ENCODE measurements around the gene CPHXL2. TPM values are rescaled to one million over a fixed set of nuclear protein-coding genes. Genes with fewer than 3 reads are reported as not detected.

Gene CPHXL2
- total RNA-seq, 1 experiment from 2014 or later: not detected

DNA sequence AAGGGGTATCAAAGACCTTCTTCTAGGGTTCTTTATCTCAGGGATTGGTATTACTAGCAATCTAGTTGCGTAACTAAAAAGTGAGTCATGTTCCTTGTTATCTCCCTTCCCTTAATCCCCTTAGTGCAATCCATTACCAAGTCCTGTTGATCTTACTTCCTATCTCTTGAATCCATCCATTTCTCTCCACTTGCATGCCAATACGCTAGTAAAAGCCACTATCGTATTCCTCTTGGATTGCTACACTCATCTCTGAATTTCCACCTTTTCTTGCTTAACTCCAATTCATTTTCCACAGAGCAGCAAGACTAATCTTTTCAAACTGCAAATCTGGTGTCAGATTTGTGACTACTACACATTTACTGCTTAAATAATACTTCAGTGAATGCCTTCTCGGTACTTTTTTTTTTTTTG, 51.9 kb downstream of the CPHXL2 start:
- H3K27me3 ChIP-seq (ENCODE audit: control insufficient read depth, insufficient read depth, low read length): no peaks in the 10 kb centered on the region
- DNase-seq: no peak
- H3K36me3 ChIP-seq (replicated peaks; ENCODE audit: control insufficient read depth, insufficient read depth, low read length): peaks cover 39% of the 10 kb centered on the region

DNA sequence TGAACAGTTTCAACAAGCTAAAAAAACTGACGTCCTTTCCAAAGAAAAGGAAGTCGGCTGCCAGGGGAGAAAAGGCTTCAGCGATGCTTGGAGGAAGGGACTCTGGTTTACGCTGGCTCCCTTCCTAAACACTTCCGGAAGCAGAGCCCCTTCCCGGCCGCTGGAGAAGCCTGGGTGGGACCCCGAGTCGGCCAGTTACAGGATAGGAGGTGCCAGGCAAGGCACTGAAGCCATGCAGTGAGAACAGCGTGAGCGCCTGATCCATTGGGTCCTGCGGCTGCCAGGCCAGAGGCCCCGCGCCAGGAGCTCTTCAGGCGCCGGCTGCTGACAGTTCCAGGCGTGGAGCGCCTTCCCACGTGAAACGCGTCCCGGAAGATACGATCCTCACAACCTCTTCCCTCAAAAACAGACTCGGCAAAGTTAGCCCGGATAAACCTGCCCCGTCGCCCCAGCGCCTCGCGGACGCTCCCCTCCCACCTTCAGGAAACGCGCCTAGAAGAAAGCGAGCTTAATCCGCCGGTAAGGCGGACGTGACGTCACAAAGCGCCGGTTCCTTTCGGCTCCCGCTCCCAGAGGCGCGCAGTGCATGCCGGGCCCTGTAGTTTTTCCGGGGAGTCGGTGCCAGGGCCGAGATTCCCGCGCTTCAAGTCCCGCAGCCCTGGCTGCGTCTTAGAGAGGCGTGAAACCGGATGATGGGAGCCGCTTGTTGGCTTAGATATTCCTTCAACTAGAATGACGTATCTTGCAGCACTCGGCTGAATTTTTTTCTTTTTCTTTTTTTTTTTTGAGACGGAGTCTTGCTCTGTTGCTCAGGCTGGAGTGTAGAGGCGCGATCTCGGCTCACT, 53.8 kb downstream of the CPHXL2 start, which contains the start of gene ADAT1:
Gene ADAT1 (minus strand): TSS at position 521 of the 845 bp plus-strand sequence. CDS start 2,482 bp downstream, outside the sequence.
- Histone ChIP-seq H3K36me3 (replicated peaks; ENCODE audit: control insufficient read depth, insufficient read depth, low read length) (peaks cover 27% of the 10 kb centered on the region), H3K4me3 (ENCODE audit: insufficient read depth, low read depth, low read length) (peak within 1 kb of the TSS; percentile 89), H3K27me3 (ENCODE audit: control insufficient read depth, insufficient read depth, low read length) (no peaks in the 10 kb centered on the region)
- peak; percentile 94 for DNase-seq

More for the DNA sequence above, 51.9 kb downstream of the CPHXL2 start:
- H3K4me3 ChIP-seq (ENCODE audit: insufficient read depth, low read depth, low read length): no peak overlapping the region

DNA sequence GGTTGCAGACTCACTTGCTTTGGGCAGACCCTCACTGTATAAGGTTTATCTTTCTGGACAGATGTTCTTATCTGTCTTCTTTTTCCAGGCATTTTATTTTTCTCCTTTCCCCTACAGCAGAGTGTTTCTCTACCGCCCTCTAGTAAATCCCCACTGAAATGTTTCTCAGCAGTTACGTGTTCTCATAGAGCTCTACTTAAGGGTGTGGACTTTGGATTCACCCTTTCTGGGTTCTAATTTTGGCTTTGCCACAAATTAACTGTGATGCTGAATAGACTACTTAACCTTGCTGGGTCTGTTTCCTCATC, 55.7 kb downstream of the CPHXL2 start:
- no peaks in the 10 kb centered on the region for H3K27me3 ChIP-seq (ENCODE audit: control insufficient read depth, insufficient read depth, low read length)
- H3K36me3 ChIP-seq (replicated peaks; ENCODE audit: control insufficient read depth, insufficient read depth, low read length): peaks cover 21% of the 10 kb centered on the region
- no peak overlapping the region for H3K4me3 ChIP-seq (ENCODE audit: insufficient read depth, low read depth, low read length)
- DNase-seq: peak; percentile 46

DNA sequence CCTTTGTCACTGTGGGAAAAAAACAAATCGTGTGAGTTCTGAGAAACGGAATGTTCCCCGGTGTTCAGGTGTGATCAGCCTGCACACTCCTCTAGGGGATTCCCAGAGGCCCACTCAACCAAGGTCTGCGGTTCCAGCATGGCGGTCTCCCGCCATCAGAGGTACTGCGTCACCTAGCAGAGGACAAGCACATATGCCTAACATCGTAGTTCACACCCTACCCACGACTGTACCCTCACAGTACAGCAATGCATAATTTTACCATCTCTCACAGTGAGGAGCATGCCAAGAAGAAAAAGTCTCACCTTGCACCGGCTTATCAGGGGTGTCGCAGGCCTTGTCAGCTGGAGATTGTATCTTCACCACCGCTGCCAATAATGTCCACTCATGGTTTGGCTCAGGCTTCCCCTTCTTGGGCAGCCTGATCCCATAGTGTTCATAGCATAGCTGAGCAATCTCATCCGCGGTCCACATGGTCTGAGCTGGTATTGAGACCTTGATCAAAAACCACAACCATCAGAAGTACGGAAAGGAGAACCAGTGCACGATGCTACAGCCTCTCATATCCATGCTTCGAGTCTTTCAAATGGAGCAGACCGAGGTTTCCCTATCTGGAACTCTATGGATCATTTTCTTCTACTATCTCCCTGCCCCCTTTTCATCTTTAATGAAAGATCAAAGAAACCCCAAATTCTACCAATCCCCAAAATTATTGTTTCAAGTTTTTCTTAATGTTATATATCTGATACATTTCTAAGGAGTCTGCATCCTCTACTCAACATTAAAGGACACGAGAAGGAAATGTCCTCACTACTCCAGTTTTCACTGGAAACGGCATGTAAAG, 56.3 kb downstream of the CPHXL2 start:
- H3K36me3 ChIP-seq (replicated peaks; ENCODE audit: control insufficient read depth, insufficient read depth, low read length): peaks cover 20% of the 10 kb centered on the region
- no peaks in the 10 kb centered on the region for H3K27me3 ChIP-seq (ENCODE audit: control insufficient read depth, insufficient read depth, low read length)
- no peak for DNase-seq
- no peak overlapping the region for H3K4me3 ChIP-seq (ENCODE audit: insufficient read depth, low read depth, low read length)

DNA sequence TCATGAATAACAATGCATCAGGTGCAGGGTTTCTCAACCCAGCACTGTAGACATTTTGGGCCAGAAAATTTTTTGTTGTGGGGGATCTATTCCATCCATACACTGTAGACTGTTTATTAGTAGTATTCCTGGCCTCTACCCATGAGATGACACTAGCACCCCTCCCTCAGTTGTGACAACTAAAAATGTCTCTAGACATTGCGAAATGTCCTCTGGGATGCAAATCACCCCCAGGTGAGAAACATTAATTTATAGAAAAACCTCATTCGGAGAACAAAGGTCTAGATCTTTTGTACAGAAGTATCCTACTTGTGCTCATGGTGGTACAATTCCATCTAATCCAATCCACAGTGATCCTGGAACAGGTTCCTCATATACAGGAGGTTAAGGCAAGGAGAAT, 58.0 kb downstream of the CPHXL2 start:
- H3K4me3 ChIP-seq (ENCODE audit: insufficient read depth, low read depth, low read length): no peak overlapping the region
- DNase-seq: no peak
- H3K36me3 ChIP-seq (replicated peaks; ENCODE audit: control insufficient read depth, insufficient read depth, low read length): peaks cover 28% of the 10 kb centered on the region
- H3K27me3 ChIP-seq (ENCODE audit: control insufficient read depth, insufficient read depth, low read length): no peaks in the 10 kb centered on the region

DNA sequence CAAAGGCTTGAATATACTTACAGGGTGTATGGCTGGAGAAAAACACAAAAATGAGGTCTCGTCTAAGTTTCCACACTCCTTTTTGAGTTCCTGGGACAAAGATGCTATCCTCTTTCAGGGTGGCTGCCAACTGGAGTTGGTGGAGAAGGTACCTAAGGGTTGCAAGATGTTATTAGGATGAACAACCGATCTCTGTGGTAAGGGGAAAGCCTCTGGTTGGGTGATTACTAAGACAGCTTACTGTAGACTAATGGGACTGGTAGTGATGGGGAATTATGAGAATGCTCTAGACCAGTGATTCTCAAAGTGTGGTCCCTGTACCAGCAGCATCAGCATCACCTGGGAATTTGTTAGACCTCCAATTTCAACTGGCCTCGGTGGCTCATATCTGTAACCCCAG, 59.7 kb downstream of the CPHXL2 start:
- Histone ChIP-seq H3K36me3 (replicated peaks; ENCODE audit: control insufficient read depth, insufficient read depth, low read length) (peaks cover 34% of the 10 kb centered on the region), H3K27me3 (ENCODE audit: control insufficient read depth, insufficient read depth, low read length) (no peaks in the 10 kb centered on the region), H3K4me3 (ENCODE audit: insufficient read depth, low read depth, low read length) (no peak overlapping the region)
- DNase-seq: no peak

DNA sequence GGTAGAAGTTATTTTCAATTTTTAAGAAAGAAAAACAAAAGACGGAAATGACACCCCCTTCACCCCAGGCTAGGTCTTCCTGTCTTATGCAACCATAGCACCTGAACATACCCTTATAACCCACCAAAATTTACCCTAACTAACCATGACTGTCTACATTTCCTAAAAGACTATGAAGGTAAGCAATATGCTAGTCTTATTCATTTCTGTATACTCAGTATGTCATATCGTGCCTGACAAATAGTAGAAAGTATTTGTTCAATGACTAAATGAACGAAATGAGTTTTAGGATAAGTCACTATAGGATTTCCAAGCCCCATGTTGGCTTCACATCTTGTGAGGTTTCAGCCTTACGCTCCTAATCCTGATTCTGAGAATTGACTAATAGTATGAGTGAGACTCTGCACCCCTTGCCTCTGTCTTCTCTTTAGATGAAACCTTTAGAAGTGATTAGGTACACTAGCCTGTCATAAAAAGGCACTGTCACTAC, 60.2 kb downstream of the CPHXL2 start:
- H3K4me3 ChIP-seq (ENCODE audit: insufficient read depth, low read depth, low read length): no peak overlapping the region
- peaks cover 37% of the 10 kb centered on the region for H3K36me3 ChIP-seq (replicated peaks; ENCODE audit: control insufficient read depth, insufficient read depth, low read length)
- no peaks in the 10 kb centered on the region for H3K27me3 ChIP-seq (ENCODE audit: control insufficient read depth, insufficient read depth, low read length)
- DNase-seq: no peak

DNA sequence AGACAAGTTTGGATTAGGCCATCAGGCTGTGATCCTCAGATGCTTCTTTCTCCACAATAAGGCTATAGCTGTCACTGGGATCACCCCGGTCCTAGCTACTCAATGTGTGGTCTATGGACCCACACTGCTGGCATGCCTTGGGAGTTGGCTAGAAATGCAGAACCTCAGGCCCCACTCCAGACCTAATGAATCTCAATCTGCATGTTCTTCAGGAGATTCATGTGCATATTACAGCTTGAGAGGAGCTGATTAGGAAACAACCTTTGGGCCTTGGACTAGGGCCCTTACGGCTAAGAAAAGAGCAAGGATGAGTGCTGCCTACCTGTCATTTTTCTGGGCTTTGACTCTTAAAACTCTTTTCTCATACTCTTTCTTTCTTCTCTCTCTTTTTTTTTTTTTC, 61.2 kb downstream of the CPHXL2 start:
- Histone ChIP-seq H3K36me3 (replicated peaks; ENCODE audit: control insufficient read depth, insufficient read depth, low read length) (peaks cover 42% of the 10 kb centered on the region), H3K4me3 (ENCODE audit: insufficient read depth, low read depth, low read length) (no peak overlapping the region), H3K27me3 (ENCODE audit: control insufficient read depth, insufficient read depth, low read length) (no peaks in the 10 kb centered on the region)
- no peak for DNase-seq

DNA sequence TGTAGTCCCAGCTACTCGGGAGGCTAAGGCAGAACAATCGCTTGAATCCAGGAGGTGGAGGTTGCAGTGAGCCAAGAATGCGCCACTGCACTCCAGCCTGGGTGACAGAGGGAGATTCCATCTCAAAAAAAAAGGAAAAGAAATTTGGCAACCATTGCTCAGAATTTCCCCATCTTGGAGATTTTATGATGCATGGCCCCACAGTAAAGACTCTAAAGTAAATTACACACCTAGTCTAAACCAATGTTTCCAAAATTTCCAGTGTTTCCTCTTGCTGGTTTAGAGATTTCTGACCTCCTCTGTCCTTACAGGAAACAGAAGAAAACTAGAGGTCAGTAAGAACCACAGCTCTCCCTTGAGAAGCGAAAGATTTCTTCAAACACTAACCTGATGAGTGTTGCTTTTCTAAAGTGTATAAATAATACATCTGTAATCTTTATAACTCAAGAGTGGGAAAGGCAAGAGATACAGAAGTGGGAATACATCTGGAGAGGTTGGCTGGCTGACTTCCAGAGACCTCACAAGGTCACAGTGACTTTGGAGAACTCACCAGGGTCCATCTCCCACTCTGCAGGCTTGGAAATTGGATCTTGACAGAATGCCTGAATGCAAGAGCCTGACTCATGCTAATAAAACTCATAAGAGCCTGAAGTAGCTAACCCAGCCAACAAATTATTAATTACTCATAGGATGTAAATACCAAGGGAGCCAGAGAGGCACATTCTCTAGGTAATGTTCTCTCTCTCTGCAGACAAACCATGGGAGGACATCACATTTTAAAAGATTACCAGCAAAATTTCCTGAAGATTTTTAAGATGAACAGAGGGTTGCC, 62.5 kb downstream of the CPHXL2 start:
- H3K4me3 ChIP-seq (ENCODE audit: insufficient read depth, low read depth, low read length): no peak overlapping the region
- H3K36me3 ChIP-seq (replicated peaks; ENCODE audit: control insufficient read depth, insufficient read depth, low read length): peaks cover 38% of the 10 kb centered on the region
- DNase-seq: no peak
- no peaks in the 10 kb centered on the region for H3K27me3 ChIP-seq (ENCODE audit: control insufficient read depth, insufficient read depth, low read length)

Other genes with a start within 250 kb of the CPHXL2 start
- 36.0 and 55.2 TPM in 2 replicates for gene CFDP1, start 243.5 kb downstream of the CPHXL2 start, total RNA-seq (2014; rRNA removed; shearing (Covaris generic))
- gene TMEM170A, start 212.3 kb downstream of the CPHXL2 start, total RNA-seq (2014; rRNA removed; shearing (Covaris generic)): 43.7 and 55.9 TPM in 2 replicates
- gene CHST6, start 181.6 kb downstream of the CPHXL2 start, total RNA-seq (2014; rRNA removed; shearing (Covaris generic)): 9.7 and 11.5 TPM in 2 replicates
- 0.90 TPM in 1 of 2 replicates, not detected in the other for gene CHST5, start 140.9 kb downstream of the CPHXL2 start, total RNA-seq (2014; rRNA removed; shearing (Covaris generic))
- gene TMEM231, start 120.8 kb downstream of the CPHXL2 start, total RNA-seq (2014; rRNA removed; shearing (Covaris generic)): 11.3 and 12.9 TPM in 2 replicates
- gene GABARAPL2, start 110.6 kb downstream of the CPHXL2 start, total RNA-seq (2014; rRNA removed; shearing (Covaris generic)): 34.5 and 40.1 TPM in 2 replicates
- gene ADAT1, start 53.7 kb downstream of the CPHXL2 start, total RNA-seq (2014; rRNA removed; shearing (Covaris generic)): 37.4 and 42.8 TPM in 2 replicates
- gene KARS1, start 29.3 kb downstream of the CPHXL2 start, total RNA-seq (2014; rRNA removed; shearing (Covaris generic)): 260 and 263 TPM in 2 replicates
- gene TERF2IP, start 29.2 kb downstream of the CPHXL2 start, total RNA-seq (2014; rRNA removed; shearing (Covaris generic)): 17.5 and 25.5 TPM in 2 replicates
- gene DUXB, start 24.5 kb upstream of the CPHXL2 start, total RNA-seq (2014; rRNA removed; shearing (Covaris generic)): not detected in 2 replicates
- not detected in 2 replicates for gene CPHXL, start 49.5 kb upstream of the CPHXL2 start, total RNA-seq (2014; rRNA removed; shearing (Covaris generic))

Measured in H7 (cell line).